ENCODE measurements around the gene GRAMD1A. TPM values are rescaled to one million over a fixed set of nuclear protein-coding genes. Genes with fewer than 3 reads are reported as not detected.

GRAMD1A gene
- total RNA-seq, 1 experiment from 2014 or later = 32.8 TPM

GRCh38 chr19:35062942-35063341 lies 62.8 kb downstream of the GRAMD1A start:
- TF ChIP-seq CTCF (conservative IDR thresholded peaks at IDR 0.05; ENCODE audit: low read depth, low read length) = no peak
- no peak for TF ChIP-seq EZH2 (IDR thresholded peaks at IDR 0.05; ENCODE audit: low read length, unreplicated experiment)
- TF ChIP-seq EZH2phosphoT487 (IDR thresholded peaks at IDR 0.05; ENCODE audit: borderline replicate concordance, low read length) = no peak
- no peaks in the 10 kb centered on the region for H4K20me1 ChIP-seq (ENCODE audit: low read length)
- ChIA-PET CTCF (no interaction called here), POLR2A (ENCODE audit: unreplicated experiment) (no interaction called here)
- H2AFZ ChIP-seq (ENCODE audit: low read length) = no peak overlapping the region
- H3K9ac ChIP-seq (ENCODE audit: low read length) = no peak overlapping the region
- ATAC-seq (no peak), DNase-seq (no peak)
- H3K9me2 ChIP-seq (replicated peaks; ENCODE audit: low read length) = no peaks in the 10 kb centered on the region
- no peaks in the 10 kb centered on the region for H3K79me2 ChIP-seq (ENCODE audit: low read length)
- BruUV-seq (replicated peaks) = no TSS peak
- H3K9me3 ChIP-seq (ENCODE audit: low read length) = no peaks in the 10 kb centered on the region
- H3K27ac ChIP-seq (ENCODE audit: low read length) = no peak overlapping the region
- H3K36me3 ChIP-seq (ENCODE audit: low read depth, low read length) = no peaks in the 10 kb centered on the region
- peaks cover 8% of the 10 kb centered on the region for H3K4me1 ChIP-seq (ENCODE audit: insufficient read depth, low read length)
- intact Hi-C loops (cut with micrococcal nuclease) = no loop called here
- H3K4me2 ChIP-seq (ENCODE audit: low read length) = no peak overlapping the region
- H3K27me3 ChIP-seq (ENCODE audit: low read length) = no peaks in the 10 kb centered on the region
- H3K4me3 ChIP-seq (ENCODE audit: low read length) = no peak overlapping the region
- no peaks in the 10 kb centered on the region for H3F3A ChIP-seq (ENCODE audit: low read length, unreplicated experiment)

- Histone ChIP-seq H3K27me3 (ENCODE audit: low read length) (no peaks in the 10 kb centered on the region), H3K4me1 (ENCODE audit: insufficient read depth, low read length) (peaks cover 18% of the 10 kb centered on the region), H3K36me3 (ENCODE audit: low read depth, low read length) (no peaks in the 10 kb centered on the region), H4K20me1 (ENCODE audit: low read length) (no peaks in the 10 kb centered on the region), H3K79me2 (ENCODE audit: low read length) (no peaks in the 10 kb centered on the region), H3K9me2 (replicated peaks; ENCODE audit: low read length) (no peaks in the 10 kb centered on the region), H3K27ac (ENCODE audit: low read length) (no peak overlapping the region), H3K4me3 (ENCODE audit: low read length) (no peak overlapping the region), H3F3A (ENCODE audit: low read length, unreplicated experiment) (no peaks in the 10 kb centered on the region), H3K9ac (ENCODE audit: low read length) (no peak overlapping the region), H3K4me2 (ENCODE audit: low read length) (no peak overlapping the region), H2AFZ (ENCODE audit: low read length) (no peak overlapping the region), H3K9me3 (ENCODE audit: low read length) (no peaks in the 10 kb centered on the region)
- BruUV-seq (replicated peaks) = no TSS peak
- intact Hi-C loops (cut with micrococcal nuclease) = no loop called here
- ATAC-seq (peak; percentile 65), DNase-seq (peak; percentile 75)
- CTCF ChIA-PET = interaction anchor here (0.6 kb wide), 1 partner anchor 20 kb away, joined by 3 read pairs; no protein-coding TSS in a partner anchor
- POLR2A ChIA-PET (ENCODE audit: unreplicated experiment) = interaction anchor here (0.6 kb wide), 1 partner anchor 250 kb away, joined by 3 read pairs; no protein-coding TSS in a partner anchor
- TF ChIP-seq EZH2 (IDR thresholded peaks at IDR 0.05; ENCODE audit: low read length, unreplicated experiment) (no peak), CTCF (conservative IDR thresholded peaks at IDR 0.05; ENCODE audit: low read depth, low read length) (no peak), EZH2phosphoT487 (IDR thresholded peaks at IDR 0.05; ENCODE audit: borderline replicate concordance, low read length) (no peak)
Measured at GRCh38 chr19:35063940-35064818, 64.1 kb downstream of the GRAMD1A start.

GRCh38 chr19:35065574-35065973 lies 65.5 kb downstream of the GRAMD1A start:
- H3K36me3 ChIP-seq (ENCODE audit: low read depth, low read length) = no peaks in the 10 kb centered on the region
- CTCF ChIA-PET = no interaction called here
- no peaks in the 10 kb centered on the region for H3K9me3 ChIP-seq (ENCODE audit: low read length)

More at GRCh38 chr19:35065574-35065973, 65.5 kb downstream of the GRAMD1A start:
- Histone ChIP-seq H3K4me2 (ENCODE audit: low read length) (no peak overlapping the region), H3K79me2 (ENCODE audit: low read length) (no peaks in the 10 kb centered on the region), H4K20me1 (ENCODE audit: low read length) (no peaks in the 10 kb centered on the region), H3F3A (ENCODE audit: low read length, unreplicated experiment) (no peaks in the 10 kb centered on the region), H2AFZ (ENCODE audit: low read length) (no peak overlapping the region), H3K27me3 (ENCODE audit: low read length) (no peaks in the 10 kb centered on the region), H3K9me2 (replicated peaks; ENCODE audit: low read length) (no peaks in the 10 kb centered on the region), H3K27ac (ENCODE audit: low read length) (no peak overlapping the region), H3K9ac (ENCODE audit: low read length) (no peak overlapping the region), H3K4me3 (ENCODE audit: low read length) (no peak overlapping the region), H3K4me1 (ENCODE audit: insufficient read depth, low read length) (peaks cover 18% of the 10 kb centered on the region)
- TF ChIP-seq EZH2phosphoT487 (IDR thresholded peaks at IDR 0.05; ENCODE audit: borderline replicate concordance, low read length) (no peak), CTCF (conservative IDR thresholded peaks at IDR 0.05; ENCODE audit: low read depth, low read length) (no peak), EZH2 (IDR thresholded peaks at IDR 0.05; ENCODE audit: low read length, unreplicated experiment) (no peak)
- POLR2A ChIA-PET (ENCODE audit: unreplicated experiment) = no interaction called here
- no peak for DNase-seq
- intact Hi-C loops (cut with micrococcal nuclease) = loop anchor here (5.0 kb wide), 1 partner anchor 77 kb away; the partner anchor contains the start of gene FXYD7
- no peak for ATAC-seq
- BruUV-seq (replicated peaks) = no TSS peak
